BLaER1 treated with 17β-estradiol and CSF1 and Interleukin-3, amounts not matched to agents 10 nM and 100 nM (cell line): ENCODE results near the gene LMTK3.

ENCODE experiments used
- H3K27ac ChIP-seq, 11 experiments: shearing (Covaris generic); formaldehyde crosslinking; 2 replicates each; pipeline ENCODE4 v1.8.1; 2022
- H3K27me3 ChIP-seq, 11 experiments: shearing (Covaris generic); formaldehyde crosslinking; 2 replicates each; pipeline ENCODE4 v1.8.1; 2022
- H3K36me3 ChIP-seq, 11 experiments: shearing (Covaris generic); formaldehyde crosslinking; 2 replicates each; pipeline ENCODE4 v1.8.1; 2022
- H3K4me1 ChIP-seq, 10 experiments: shearing (Covaris generic); formaldehyde crosslinking; 2 replicates each; pipeline ENCODE4 v1.8.1; 2022
- H3K4me2 ChIP-seq, 11 experiments: shearing (Covaris generic); formaldehyde crosslinking; 2 replicates each; pipeline ENCODE4 v1.8.1; 2022
- H3K4me3 ChIP-seq, 10 experiments: shearing (Covaris generic); formaldehyde crosslinking; 2 replicates each; pipeline ENCODE4 v1.8.1; 2022
- H3K9ac ChIP-seq, 11 experiments: shearing (Covaris generic); formaldehyde crosslinking; 2 replicates each; pipeline ENCODE4 v1.8.1; 2022
- H3K9me3 ChIP-seq, 11 experiments: shearing (Covaris generic); formaldehyde crosslinking; replicated peaks in 1 of 11; 2 replicates each; pipeline ENCODE4 v1.8.1; 2022
- H4K20me1 ChIP-seq, 11 experiments: shearing (Covaris generic); formaldehyde crosslinking; 2 replicates each; pipeline ENCODE4 v1.8.1; 2022
- Cebpa-rat ChIP-seq, 11 experiments: shearing (Covaris generic); IDR thresholded peaks; 2 replicates each; pipeline ENCODE4 v1.8.1; 2022

The LMTK3 gene

GRCh38 chr19:48454150-48454730 is 57.4 kb downstream of the LMTK3 start:
- Histone ChIP-seq H3K9me3 (no peaks in the 10 kb centered on the region), H3K4me3 (no peak overlapping the region), H3K27me3 (no peaks in the 10 kb centered on the region), H3K36me3 (peaks cover 72 to 100% (median 96%) of the 10 kb centered on the region in 11 experiments), H3K27ac (no peak overlapping the region), H3K4me1 (peaks cover 0 to 26% (median 7%) of the 10 kb centered on the region in 10 experiments; a peak in 11 of 20 replicates), H4K20me1 (peaks cover 0 to 100% (median 86%) of the 10 kb centered on the region in 11 experiments; a peak in 19 of 22 replicates), H3K4me2 (no peak overlapping the region), H3K9ac (peak overlapping the region in 1 of 11 experiments; percentile 13; a peak in 1 of 22 replicates)
- TF ChIP-seq Cebpa-rat (IDR thresholded peaks at IDR 0.05): no peak

GRCh38 chr19:48452289-48453190 is 59.1 kb downstream of the LMTK3 start:
- Histone ChIP-seq H3K4me1 (peaks cover 0 to 22% (median 9%) of the 10 kb centered on the region in 10 experiments; a peak in 15 of 20 replicates), H3K9me3 (no peaks in the 10 kb centered on the region), H3K4me3 (no peak overlapping the region), H3K27ac (no peak overlapping the region), H4K20me1 (peaks cover 0 to 100% (median 83%) of the 10 kb centered on the region in 11 experiments; a peak in 19 of 22 replicates), H3K27me3 (no peaks in the 10 kb centered on the region), H3K9ac (0 out of 22 replicates have a peak overlapping the region, but pooled peaks of 2 of the 11 experiments have one; percentile 9 to 17), H3K36me3 (peaks cover 87 to 100% (median 100%) of the 10 kb centered on the region in 11 experiments), H3K4me2 (no peak overlapping the region)
- no peak for TF ChIP-seq Cebpa-rat (IDR thresholded peaks at IDR 0.05)

GRCh38 chr19:48451624-48452023 is 60.0 kb downstream of the LMTK3 start:
- peaks cover 83 to 100% (median 99%) of the 10 kb centered on the region in 11 experiments for H3K36me3 ChIP-seq
- TF ChIP-seq Cebpa-rat (IDR thresholded peaks at IDR 0.05): no peak
- H4K20me1 ChIP-seq: peaks cover 0 to 99% (median 74%) of the 10 kb centered on the region in 11 experiments; a peak in 19 of 22 replicates
- no peaks in the 10 kb centered on the region for H3K27me3 ChIP-seq
- H3K9me3 ChIP-seq: no peaks in the 10 kb centered on the region
- H3K4me2 ChIP-seq: no peak overlapping the region
- H3K27ac ChIP-seq: no peak overlapping the region
- H3K4me3 ChIP-seq: no peak overlapping the region
- H3K9ac ChIP-seq: 0 out of 22 replicates have a peak overlapping the region, but pooled peaks of 2 of the 11 experiments have one; percentile 11 to 19
- peaks cover 8 to 28% (median 18%) of the 10 kb centered on the region in 10 experiments; a peak in 19 of 20 replicates for H3K4me1 ChIP-seq

GRCh38 chr19:48450863-48451262 is 60.8 kb downstream of the LMTK3 start:
- Histone ChIP-seq H3K4me1 (peaks cover 12 to 32% (median 19%) of the 10 kb centered on the region in 10 experiments; a peak in 19 of 20 replicates), H4K20me1 (peaks cover 0 to 96% (median 66%) of the 10 kb centered on the region in 11 experiments; a peak in 19 of 22 replicates), H3K27me3 (no peaks in the 10 kb centered on the region), H3K27ac (no peak overlapping the region), H3K9me3 (no peaks in the 10 kb centered on the region), H3K4me2 (no peak overlapping the region), H3K9ac (peak overlapping the region in 1 of 11 experiments; percentile 19; a peak in 2 of 22 replicates), H3K36me3 (peaks cover 76 to 96% (median 92%) of the 10 kb centered on the region in 11 experiments), H3K4me3 (no peak overlapping the region)
- no peak for TF ChIP-seq Cebpa-rat (IDR thresholded peaks at IDR 0.05)

- H3K4me2 ChIP-seq: no peak overlapping the region
- H4K20me1 ChIP-seq: peaks cover 0 to 91% (median 62%) of the 10 kb centered on the region in 11 experiments; a peak in 18 of 22 replicates
- H3K27me3 ChIP-seq: no peaks in the 10 kb centered on the region
- H3K36me3 ChIP-seq: peaks cover 72 to 92% (median 88%) of the 10 kb centered on the region in 11 experiments
- TF ChIP-seq Cebpa-rat (IDR thresholded peaks at IDR 0.05): no peak
- peak overlapping the region in 1 of 11 experiments; percentile 19; a peak in 1 of 22 replicates for H3K9ac ChIP-seq
- H3K4me3 ChIP-seq: no peak overlapping the region
- no peak overlapping the region for H3K27ac ChIP-seq
- H3K9me3 ChIP-seq: no peaks in the 10 kb centered on the region
- H3K4me1 ChIP-seq: peaks cover 12 to 32% (median 16%) of the 10 kb centered on the region in 10 experiments; a peak in 19 of 20 replicates
Measured at GRCh38 chr19:48450441-48450840, 61.2 kb downstream of the LMTK3 start.

- no peak overlapping the region for H3K4me3 ChIP-seq
- no peak overlapping the region for H3K4me2 ChIP-seq
- peaks cover 8 to 16% (median 14%) of the 10 kb centered on the region in 11 experiments for H3K27me3 ChIP-seq
- peaks cover 64 to 73% (median 69%) of the 10 kb centered on the region in 11 experiments for H3K36me3 ChIP-seq
- H4K20me1 ChIP-seq: peaks cover 0 to 73% (median 45%) of the 10 kb centered on the region in 11 experiments; a peak in 17 of 22 replicates
- H3K27ac ChIP-seq: no peak overlapping the region
- TF ChIP-seq Cebpa-rat (IDR thresholded peaks at IDR 0.05): no peak
- H3K4me1 ChIP-seq: peaks cover 28 to 40% (median 31%) of the 10 kb centered on the region in 10 experiments
- no peaks in the 10 kb centered on the region for H3K9me3 ChIP-seq
- H3K9ac ChIP-seq: peak overlapping the region in 3 of 11 experiments; percentile 0 to 22 (median 10); a peak in 1 of 22 replicates
Measured at GRCh38 chr19:48448563-48448962, 63.1 kb downstream of the LMTK3 start.

- Histone ChIP-seq H3K27ac (peak overlapping the region; percentile 81 to 97 (median 91)), H4K20me1 (peaks cover 0 to 53% (median 25%) of the 10 kb centered on the region in 11 experiments; a peak in 17 of 22 replicates), H3K9ac (peak overlapping the region; percentile 83 to 98 (median 91)), H3K4me2 (peak overlapping the region; percentile 85 to 99 (median 96)), H3K27me3 (peaks cover 15 to 36% (median 34%) of the 10 kb centered on the region in 11 experiments), H3K4me1 (peaks cover 32 to 45% (median 34%) of the 10 kb centered on the region in 10 experiments), H3K4me3 (peak overlapping the region; percentile 82 to 98 (median 94)), H3K36me3 (peaks cover 45 to 53% (median 49%) of the 10 kb centered on the region in 11 experiments), H3K9me3 (no peaks in the 10 kb centered on the region)
- TF ChIP-seq Cebpa-rat (IDR thresholded peaks at IDR 0.05): no peak
Measured at GRCh38 chr19:48446579-48446978, 65.1 kb downstream of the LMTK3 start.

GRCh38 chr19:48445606-48446481 is 65.8 kb downstream of the LMTK3 start, which contains the start of gene GRWD1:
TSS of gene GRWD1 (plus strand) at chr19:48445983. CDS start at chr19:48446006, 23 bp downstream.
- Histone ChIP-seq H4K20me1 (peaks cover 0 to 45% (median 17%) of the 10 kb centered on the region in 11 experiments; a peak in 17 of 22 replicates), H3K4me3 (peak within 1 kb of the TSS; percentile 82 to 98 (median 94)), H3K27ac (peak within 1 kb of the TSS; percentile 81 to 97 (median 91)), H3K4me2 (peak within 1 kb of the TSS; percentile 91 to 99 (median 97)), H3K4me1 (peaks cover 32 to 45% (median 34%) of the 10 kb centered on the region in 10 experiments), H3K36me3 (peaks cover 37 to 46% (median 42%) of the 10 kb centered on the region in 11 experiments), H3K27me3 (peaks cover 15 to 39% (median 37%) of the 10 kb centered on the region in 11 experiments), H3K9me3 (no peaks in the 10 kb centered on the region), H3K9ac (peak within 1 kb of the TSS; percentile 83 to 98 (median 91))
- TF ChIP-seq Cebpa-rat (IDR thresholded peaks at IDR 0.05): no peak
